Astrocyte of the spinal cord (primary cell): ENCODE data around the gene DNAJB13.
A peak's percentile ranks its signal among the peaks of the same experiment; 100 is the strongest.

Experiments used
- DNase-seq: peaks from one replicate; pipeline ENCODE4 v3.0.0; 2011; ENCODE audit warnings: low read depth, low spot score
- H3K4me3 ChIP-seq: 2 replicates; pipeline ENCODE4 v1.5.1; 2011; ENCODE audit warnings: low read depth, mild to moderate bottlenecking, low read length, moderate library complexity
- CTCF ChIP-seq: IDR thresholded peaks from 2 replicates; pipeline ENCODE4 v1.5.1; 2012; ENCODE audit warnings: low read depth, mild to moderate bottlenecking, low read length, inconsistent platforms
- in situ Hi-C: cut with HindIII; loops from 2 replicates; pipeline ENCODE4 v1.10.0; 2017; ENCODE audit warnings: low sequenced_read_pairs

The DNAJB13 gene

GRCh38 chr11:73950869-73951710 is at the start of gene DNAJB13:
Gene DNAJB13, plus strand, starts transcription at chr11:73951026. Its CDS starts 44 bp downstream, at chr11:73951070.
- H3K4me3 ChIP-seq, result no peak within 1 kb of the TSS
- in situ Hi-C loops, result no loop called here
- peak; percentile 36 for DNase-seq
- TF ChIP-seq CTCF, result no peak

GRCh38 chr11:73902303-73902702 is 48.5 kb upstream of the DNAJB13 start:
- DNase-seq, result no peak
- in situ Hi-C loops, result no loop called here
- H3K4me3 ChIP-seq, result no peak overlapping the region
- TF ChIP-seq CTCF, result no peak

- no peak for TF ChIP-seq CTCF
- no peak for DNase-seq
- in situ Hi-C loops, result no loop called here
Measured at GRCh38 chr11:73907191-73907590, 43.6 kb upstream of the DNAJB13 start.

GRCh38 chr11:73912026-73912425 is 38.8 kb upstream of the DNAJB13 start:
- no peak for TF ChIP-seq CTCF
- no peak overlapping the region for H3K4me3 ChIP-seq
- no peak for DNase-seq
- in situ Hi-C loops, result no loop called here

More at GRCh38 chr11:73907191-73907590, 43.6 kb upstream of the DNAJB13 start:
- no peak overlapping the region for H3K4me3 ChIP-seq

- no peak for TF ChIP-seq CTCF
- DNase-seq, result no peak
- in situ Hi-C loops, result no loop called here
- no peak overlapping the region for H3K4me3 ChIP-seq
Measured at GRCh38 chr11:73913472-73913871, 37.4 kb upstream of the DNAJB13 start.

- DNase-seq, result no peak
- no peak overlapping the region for H3K4me3 ChIP-seq
- no peak for TF ChIP-seq CTCF
- in situ Hi-C loops, result no loop called here
Measured at GRCh38 chr11:73914284-73914683, 36.5 kb upstream of the DNAJB13 start.
